ENCODE results near the gene NPHP4.

NPHP4 gene

DNA sequence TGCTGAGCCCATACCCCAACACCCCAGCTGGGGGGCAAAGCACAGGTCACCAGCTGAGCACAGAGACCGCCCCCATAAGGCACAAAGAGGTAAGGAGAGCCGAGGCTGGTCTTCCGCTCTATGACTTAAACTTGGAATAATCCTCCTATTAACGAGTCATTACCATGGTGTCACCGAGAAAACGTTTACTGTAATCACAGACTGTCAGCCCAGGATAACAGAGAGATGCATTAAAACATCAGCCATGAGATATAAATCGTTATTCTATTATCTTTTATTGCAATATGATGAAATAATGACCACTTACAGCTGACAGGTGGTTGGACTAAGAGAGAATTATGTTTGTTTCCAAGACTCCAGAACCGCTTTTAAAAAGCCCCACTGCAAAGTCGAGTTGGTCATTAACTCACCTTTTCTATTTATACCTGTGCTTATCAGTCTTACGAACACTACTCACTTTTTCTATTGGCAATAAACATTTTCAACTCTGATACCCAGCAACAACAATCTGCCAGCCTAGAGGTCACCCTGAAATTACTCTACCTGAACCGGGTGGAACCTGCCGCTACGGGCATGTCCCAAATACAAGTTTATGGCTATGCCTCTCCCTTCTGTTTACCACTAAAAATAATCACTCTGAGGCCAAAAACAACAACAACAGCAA is 21.5 kb downstream of the NPHP4 start:
- TF ChIP-seq CTCF (IDR thresholded peaks at IDR 0.05; ENCODE audit: insufficient read depth, low read depth, low read length, missing control alignments), result no peak

DNA sequence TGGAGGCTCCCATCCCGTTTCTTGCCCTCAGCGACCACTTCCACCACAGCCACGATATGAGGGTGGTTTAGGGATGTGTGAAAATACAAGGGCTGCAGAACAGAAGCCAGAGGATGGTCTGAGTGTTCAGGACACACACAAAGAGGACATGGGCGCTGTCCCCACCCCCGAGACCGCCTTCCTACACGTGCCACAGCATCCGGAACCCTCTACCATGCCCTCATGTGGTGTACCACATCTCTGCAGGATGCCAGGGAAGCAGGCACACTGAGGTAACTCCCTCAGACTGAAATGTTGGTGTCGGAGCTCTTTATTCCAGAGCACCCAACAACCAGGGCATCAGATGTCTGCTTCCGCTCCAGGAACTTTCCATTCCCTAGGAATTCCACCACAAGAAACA is 23.1 kb downstream of the NPHP4 start:
- no peak for TF ChIP-seq CTCF (IDR thresholded peaks at IDR 0.05; ENCODE audit: insufficient read depth, low read depth, low read length, missing control alignments)
- no peak for DNase-seq (ENCODE audit: low read depth)
- no peak overlapping the region for H3K4me3 ChIP-seq (ENCODE audit: low read length)

More for the DNA sequence above, 21.5 kb downstream of the NPHP4 start:
- DNase-seq (ENCODE audit: low read depth), result no peak
- H3K4me3 ChIP-seq (ENCODE audit: low read length), result no peak overlapping the region

- no peak for TF ChIP-seq CTCF (IDR thresholded peaks at IDR 0.05; ENCODE audit: insufficient read depth, low read depth, low read length, missing control alignments)
Measured at GRCh38 chr1:5968161-5968736, 24.0 kb downstream of the NPHP4 start.

DNA sequence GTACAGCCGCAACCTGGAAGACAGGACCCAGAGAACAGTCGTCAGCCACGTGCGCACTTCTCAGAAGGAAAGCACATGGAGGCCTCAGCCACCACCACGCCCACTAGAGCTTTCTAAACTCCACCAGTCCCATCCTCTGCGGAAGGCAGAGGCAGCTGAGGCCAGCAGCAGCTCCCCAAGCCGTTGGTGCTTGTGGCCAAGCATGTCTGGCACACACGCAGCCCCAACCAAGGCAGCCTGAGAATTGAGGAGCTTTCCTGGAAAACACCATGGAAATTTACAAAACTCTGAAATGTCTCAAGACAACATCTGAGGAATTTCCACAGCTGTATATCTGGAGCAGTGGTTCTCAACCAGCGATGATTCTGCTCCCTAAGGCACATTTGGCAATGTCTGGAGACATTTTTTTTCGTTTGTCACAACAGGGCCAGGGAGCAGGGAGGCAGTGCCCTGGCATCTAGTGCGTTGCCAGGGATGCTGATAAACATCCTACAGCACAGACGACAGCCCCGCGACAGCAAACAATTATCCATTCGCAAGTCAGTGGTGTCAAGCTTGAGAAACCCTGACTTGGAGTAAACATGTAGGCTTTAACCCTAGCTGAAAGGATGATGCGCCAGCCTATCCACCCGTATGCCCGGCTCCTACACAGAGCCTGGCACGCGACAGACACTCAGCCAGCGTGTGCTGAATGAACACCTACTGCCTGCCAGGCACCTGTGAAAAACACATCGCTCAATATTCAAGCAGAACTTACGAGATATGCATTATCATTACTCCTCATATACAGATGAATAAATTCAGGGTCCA is 24.7 kb downstream of the NPHP4 start:
- DNase-seq (ENCODE audit: low read depth), result no peak
- TF ChIP-seq CTCF (IDR thresholded peaks at IDR 0.05; ENCODE audit: insufficient read depth, low read depth, low read length, missing control alignments), result no peak
- H3K4me3 ChIP-seq (ENCODE audit: low read length), result no peak overlapping the region

More at GRCh38 chr1:5968161-5968736, 24.0 kb downstream of the NPHP4 start:
- no peak overlapping the region for H3K4me3 ChIP-seq (ENCODE audit: low read length)
- peak; percentile 31 for DNase-seq (ENCODE audit: low read depth)

DNA sequence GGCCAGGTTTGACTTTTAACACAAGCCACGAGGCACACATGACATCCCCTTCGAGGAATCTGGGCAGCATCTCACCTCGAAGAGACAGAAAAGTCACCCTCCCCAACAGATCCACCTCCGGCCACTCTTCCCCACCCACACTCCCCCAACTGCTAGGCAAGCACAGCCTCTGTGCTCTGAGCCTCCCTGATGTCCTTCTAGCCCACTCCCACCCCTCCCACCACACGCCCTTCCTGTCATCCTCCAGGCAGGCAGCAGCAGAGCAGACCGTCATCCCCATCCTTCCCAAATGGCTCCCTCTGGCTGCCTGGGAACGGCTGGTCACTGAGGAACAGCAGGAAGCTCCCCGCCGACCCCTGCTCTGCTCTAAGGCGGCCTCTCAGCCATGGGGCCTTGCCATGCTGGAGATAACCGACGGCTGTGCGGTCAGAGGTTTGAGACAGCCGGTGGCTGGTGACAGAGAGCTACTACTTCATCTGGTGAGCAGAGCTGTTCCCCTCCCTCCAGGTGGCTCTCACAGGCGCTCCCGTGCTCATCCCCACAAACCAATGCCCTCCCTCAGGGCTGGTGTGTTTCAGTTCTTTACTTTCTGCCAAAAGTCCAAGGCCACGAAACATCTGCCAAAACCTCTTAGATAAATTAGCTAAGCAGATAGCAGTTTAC is 25.6 kb downstream of the NPHP4 start:
- no peak overlapping the region for H3K4me3 ChIP-seq (ENCODE audit: low read length)
- DNase-seq (ENCODE audit: low read depth), result no peak
- TF ChIP-seq CTCF (IDR thresholded peaks at IDR 0.05; ENCODE audit: insufficient read depth, low read depth, low read length, missing control alignments), result no peak

DNA sequence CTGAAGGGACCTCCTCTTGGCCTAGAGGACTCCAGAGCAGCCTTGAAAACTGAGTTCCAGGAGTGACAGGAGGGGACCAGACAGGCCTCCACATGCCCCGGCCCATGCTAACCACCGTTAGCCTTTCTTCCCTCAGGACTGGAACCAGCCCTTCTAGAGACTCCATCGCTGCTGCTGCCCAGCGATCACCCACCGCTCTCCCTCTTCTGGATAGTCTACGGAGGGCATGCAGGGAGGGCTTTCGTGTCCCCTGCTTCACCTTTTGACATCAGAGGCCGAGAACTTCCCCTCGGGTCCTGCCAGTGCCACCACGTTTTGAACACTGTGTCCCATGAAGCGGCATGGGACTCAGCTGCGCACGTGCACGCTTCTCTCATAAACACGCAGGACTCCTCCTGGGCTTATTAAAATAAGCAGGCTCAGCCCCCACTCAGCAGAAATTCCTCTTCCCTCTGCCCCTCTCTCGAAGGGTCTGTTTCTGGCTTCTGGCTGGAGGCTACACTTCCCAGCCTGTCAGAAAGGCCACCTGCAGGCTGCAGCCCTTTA is 26.6 kb downstream of the NPHP4 start:
- no peak for DNase-seq (ENCODE audit: low read depth)
- no peak overlapping the region for H3K4me3 ChIP-seq (ENCODE audit: low read length)
- TF ChIP-seq CTCF (IDR thresholded peaks at IDR 0.05; ENCODE audit: insufficient read depth, low read depth, low read length, missing control alignments), result no peak
